ENCODE measurements around the gene MED13.
"Not testable (repeated sequence)": the region's sequence is repeated elsewhere in the genome, so short reads cannot be mapped to it uniquely, and the experiment has no call there.

Gene MED13

GRCh38 chr17:62014526-62014925 lies 50.6 kb downstream of the MED13 start:
- Histone ChIP-seq H3K36me3 (ENCODE audit: insufficient read depth, low read depth, low read length) (peaks cover 66% of the 10 kb centered on the region), H3K4me3 (ENCODE audit: low read length) (no peak overlapping the region)

DNA sequence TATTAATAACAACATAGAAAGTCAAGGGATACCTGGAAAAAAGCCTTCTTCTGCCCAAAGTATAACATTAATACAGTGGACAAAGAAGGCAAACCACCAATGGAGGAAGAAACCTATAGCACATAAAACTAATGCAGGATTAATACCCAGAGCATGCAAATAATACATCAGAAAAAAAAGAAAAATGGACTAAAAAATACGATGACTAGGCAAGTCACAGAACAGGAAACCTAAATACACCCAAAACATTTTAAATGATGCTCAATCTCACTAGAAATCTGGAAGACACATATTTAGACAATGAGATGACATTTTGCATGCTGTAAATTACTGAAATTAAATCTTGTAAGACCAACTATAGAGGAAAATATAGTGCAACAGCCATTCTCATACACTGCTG lies 55.9 kb downstream of the MED13 start:
- H3K36me3 ChIP-seq (ENCODE audit: insufficient read depth, low read depth, low read length), result peaks cover 67% of the 10 kb centered on the region
- H3K27ac ChIP-seq (ENCODE audit: low read length), result no peak overlapping the region
- H3K9me3 ChIP-seq (ENCODE audit: insufficient read depth, low read depth, low read length), result no peaks in the 10 kb centered on the region
- no peaks in the 10 kb centered on the region for H3K27me3 ChIP-seq (ENCODE audit: insufficient read depth, low read length)
- H3K4me3 ChIP-seq (ENCODE audit: low read length), result no peak overlapping the region
- no peak overlapping the region for H3K9ac ChIP-seq (ENCODE audit: low read depth, low read length)
- H3K4me1 ChIP-seq (ENCODE audit: insufficient read depth, low read length), result no peaks in the 10 kb centered on the region

More at GRCh38 chr17:62014526-62014925, 50.6 kb downstream of the MED13 start:
- Histone ChIP-seq H3K4me1 (ENCODE audit: insufficient read depth, low read length) (no peaks in the 10 kb centered on the region), H3K9ac (ENCODE audit: low read depth, low read length) (no peak overlapping the region), H3K9me3 (ENCODE audit: insufficient read depth, low read depth, low read length) (no peaks in the 10 kb centered on the region), H3K27ac (ENCODE audit: low read length) (no peak overlapping the region), H3K27me3 (ENCODE audit: insufficient read depth, low read length) (no peaks in the 10 kb centered on the region)

DNA sequence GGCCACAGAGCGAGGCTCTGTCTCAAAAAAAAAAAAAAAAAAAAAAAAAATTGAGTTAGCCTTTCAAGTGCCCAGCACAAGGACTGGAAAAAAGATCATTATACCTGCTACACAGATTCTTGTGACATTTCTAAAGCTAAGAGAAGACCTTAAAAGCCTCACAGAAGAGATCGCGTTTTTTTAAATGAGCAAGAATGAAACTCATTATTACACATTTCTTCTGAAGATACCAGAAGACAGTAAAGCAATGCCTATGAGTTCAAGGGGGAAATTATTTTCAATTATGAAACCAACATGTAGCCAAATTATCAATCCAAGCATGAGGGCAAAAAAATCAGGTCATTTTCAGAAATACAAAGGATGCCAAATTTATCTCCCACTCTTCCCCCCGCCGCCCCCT lies 56.8 kb downstream of the MED13 start:
- Histone ChIP-seq H3K9me3 (ENCODE audit: insufficient read depth, low read depth, low read length) (no peaks in the 10 kb centered on the region), H3K36me3 (ENCODE audit: insufficient read depth, low read depth, low read length) (peaks cover 68% of the 10 kb centered on the region), H3K4me1 (ENCODE audit: insufficient read depth, low read length) (no peaks in the 10 kb centered on the region)

GRCh38 chr17:62004388-62004787 lies 60.7 kb downstream of the MED13 start:
- H3K4me1 ChIP-seq (ENCODE audit: insufficient read depth, low read length), result no peaks in the 10 kb centered on the region
- no peak overlapping the region for H3K4me3 ChIP-seq (ENCODE audit: low read length)
- H3K9ac ChIP-seq (ENCODE audit: low read depth, low read length), result no peak overlapping the region
- no peaks in the 10 kb centered on the region for H3K9me3 ChIP-seq (ENCODE audit: insufficient read depth, low read depth, low read length)
- no peaks in the 10 kb centered on the region for H3K27me3 ChIP-seq (ENCODE audit: insufficient read depth, low read length)
- H3K27ac ChIP-seq (ENCODE audit: low read length), result no peak overlapping the region
- H3K36me3 ChIP-seq (ENCODE audit: insufficient read depth, low read depth, low read length), result peaks cover 58% of the 10 kb centered on the region

More for the DNA sequence above, 56.8 kb downstream of the MED13 start:
- Histone ChIP-seq H3K27ac (ENCODE audit: low read length) (no peak overlapping the region), H3K27me3 (ENCODE audit: insufficient read depth, low read length) (no peaks in the 10 kb centered on the region), H3K9ac (ENCODE audit: low read depth, low read length) (no peak overlapping the region), H3K4me3 (ENCODE audit: low read length) (no peak overlapping the region)

- not testable (repeated sequence) for H3K9me3 ChIP-seq (ENCODE audit: insufficient read depth, low read depth, low read length); H3K9ac ChIP-seq (ENCODE audit: low read depth, low read length); H3K27ac ChIP-seq (ENCODE audit: low read length); H3K27me3 ChIP-seq (ENCODE audit: insufficient read depth, low read length); H3K4me3 ChIP-seq (ENCODE audit: low read length); H3K4me1 ChIP-seq (ENCODE audit: insufficient read depth, low read length)
- H3K36me3 ChIP-seq (ENCODE audit: insufficient read depth, low read depth, low read length), result peaks cover 52% of the 10 kb centered on the region
Observed at GRCh38 chr17:62003141-62003540, 61.9 kb downstream of the MED13 start.

DNA sequence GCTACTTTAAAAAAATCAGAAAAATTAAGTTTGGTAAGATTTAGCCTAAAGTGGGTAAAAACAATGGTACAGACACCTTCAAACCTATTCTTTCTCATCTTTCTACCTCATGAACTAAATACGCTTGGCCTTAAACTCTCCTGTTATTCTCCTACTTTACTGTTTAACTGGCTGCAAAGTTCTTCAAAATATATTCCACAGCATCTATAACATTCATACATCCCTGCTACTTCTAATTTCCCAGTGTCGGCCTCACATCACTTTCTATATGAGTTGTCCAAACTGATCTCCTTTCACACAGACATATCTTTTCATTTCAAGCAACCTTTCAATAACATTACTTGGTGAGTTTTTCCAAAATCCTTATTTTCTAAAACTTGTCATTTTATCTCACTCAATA lies 64.0 kb downstream of the MED13 start:
- Histone ChIP-seq H3K4me3 (ENCODE audit: low read length) (no peak overlapping the region), H3K27ac (ENCODE audit: low read length) (no peak overlapping the region), H3K9ac (ENCODE audit: low read depth, low read length) (no peak overlapping the region), H3K9me3 (ENCODE audit: insufficient read depth, low read depth, low read length) (no peaks in the 10 kb centered on the region), H3K4me1 (ENCODE audit: insufficient read depth, low read length) (no peaks in the 10 kb centered on the region; the same call in 1 of the 2 replicates), H3K27me3 (ENCODE audit: insufficient read depth, low read length) (no peaks in the 10 kb centered on the region), H3K36me3 (ENCODE audit: insufficient read depth, low read depth, low read length) (peaks cover 48% of the 10 kb centered on the region)

DNA sequence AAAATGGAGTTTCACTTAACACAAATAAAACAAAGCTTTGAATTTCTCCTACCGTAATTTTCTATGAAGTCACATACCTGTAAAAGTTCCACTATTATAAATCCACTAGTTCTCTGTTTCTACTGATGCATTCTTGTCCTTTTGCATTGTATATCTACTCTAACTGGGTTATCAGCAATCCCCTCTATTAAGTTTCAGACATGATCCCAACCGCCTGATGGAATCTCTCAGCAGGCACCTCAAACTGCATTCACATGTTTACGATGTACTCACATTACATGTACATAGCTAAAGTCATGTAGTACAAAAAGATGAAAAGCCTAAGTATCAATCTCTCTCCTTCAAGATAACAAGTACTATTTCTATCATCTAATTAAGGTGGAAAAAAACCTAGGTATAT lies 64.9 kb downstream of the MED13 start:
- no peak overlapping the region for H3K4me3 ChIP-seq (ENCODE audit: low read length)
- H3K9ac ChIP-seq (ENCODE audit: low read depth, low read length), result no peak overlapping the region
- no peaks in the 10 kb centered on the region for H3K27me3 ChIP-seq (ENCODE audit: insufficient read depth, low read length)
- H3K4me1 ChIP-seq (ENCODE audit: insufficient read depth, low read length), result no peaks in the 10 kb centered on the region; the same call in 1 of the 2 replicates
- H3K27ac ChIP-seq (ENCODE audit: low read length), result no peak overlapping the region
- H3K36me3 ChIP-seq (ENCODE audit: insufficient read depth, low read depth, low read length), result peaks cover 44% of the 10 kb centered on the region
- no peaks in the 10 kb centered on the region for H3K9me3 ChIP-seq (ENCODE audit: insufficient read depth, low read depth, low read length)

DNA sequence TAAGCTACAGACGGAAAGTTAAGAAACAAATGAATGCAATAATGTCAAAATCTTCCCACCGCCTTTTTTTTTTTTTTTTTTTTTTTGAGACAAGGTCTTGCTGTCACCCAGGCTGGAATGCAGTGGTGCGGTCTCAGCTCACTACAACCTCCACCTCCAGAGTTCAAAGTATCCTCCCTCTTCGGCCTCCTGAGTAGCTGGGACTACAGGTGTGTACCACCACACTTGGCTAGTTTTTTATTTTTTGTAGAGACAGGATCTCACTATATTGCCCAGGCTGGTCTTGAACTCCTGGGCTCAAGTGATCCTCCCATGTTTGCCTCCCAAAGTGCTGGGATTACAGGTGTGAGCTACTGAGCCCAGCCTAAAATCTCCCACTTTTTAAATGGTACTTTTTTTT lies 66.5 kb downstream of the MED13 start:
- not testable (repeated sequence) for H3K27ac ChIP-seq (ENCODE audit: low read length); H3K9ac ChIP-seq (ENCODE audit: low read depth, low read length); H3K4me1 ChIP-seq (ENCODE audit: insufficient read depth, low read length); H3K9me3 ChIP-seq (ENCODE audit: insufficient read depth, low read depth, low read length); H3K27me3 ChIP-seq (ENCODE audit: insufficient read depth, low read length); H3K4me3 ChIP-seq (ENCODE audit: low read length)
- H3K36me3 ChIP-seq (ENCODE audit: insufficient read depth, low read depth, low read length), result peaks cover 45% of the 10 kb centered on the region

- peaks cover 43% of the 10 kb centered on the region for H3K36me3 ChIP-seq (ENCODE audit: insufficient read depth, low read depth, low read length)
Observed at GRCh38 chr17:61997664-61998063, 67.4 kb downstream of the MED13 start.

GRCh38 chr17:61996916-61997605 lies 68.0 kb downstream of the MED13 start:
- Histone ChIP-seq H3K27ac (ENCODE audit: low read length) (no peak overlapping the region), H3K9me3 (ENCODE audit: insufficient read depth, low read depth, low read length) (no peaks in the 10 kb centered on the region), H3K36me3 (ENCODE audit: insufficient read depth, low read depth, low read length) (peaks cover 46% of the 10 kb centered on the region), H3K4me1 (ENCODE audit: insufficient read depth, low read length) (no peaks in the 10 kb centered on the region; the same call in 1 of the 2 replicates), H3K9ac (ENCODE audit: low read depth, low read length) (no peak overlapping the region), H3K27me3 (ENCODE audit: insufficient read depth, low read length) (no peaks in the 10 kb centered on the region), H3K4me3 (ENCODE audit: low read length) (no peak overlapping the region)

More at GRCh38 chr17:61997664-61998063, 67.4 kb downstream of the MED13 start:
- H3K27me3 ChIP-seq (ENCODE audit: insufficient read depth, low read length), result no peaks in the 10 kb centered on the region
- H3K4me3 ChIP-seq (ENCODE audit: low read length), result no peak overlapping the region
- no peaks in the 10 kb centered on the region; the same call in 1 of the 2 replicates for H3K4me1 ChIP-seq (ENCODE audit: insufficient read depth, low read length)
- no peak overlapping the region for H3K27ac ChIP-seq (ENCODE audit: low read length)
- H3K9ac ChIP-seq (ENCODE audit: low read depth, low read length), result no peak overlapping the region
- no peaks in the 10 kb centered on the region for H3K9me3 ChIP-seq (ENCODE audit: insufficient read depth, low read depth, low read length)

DNA sequence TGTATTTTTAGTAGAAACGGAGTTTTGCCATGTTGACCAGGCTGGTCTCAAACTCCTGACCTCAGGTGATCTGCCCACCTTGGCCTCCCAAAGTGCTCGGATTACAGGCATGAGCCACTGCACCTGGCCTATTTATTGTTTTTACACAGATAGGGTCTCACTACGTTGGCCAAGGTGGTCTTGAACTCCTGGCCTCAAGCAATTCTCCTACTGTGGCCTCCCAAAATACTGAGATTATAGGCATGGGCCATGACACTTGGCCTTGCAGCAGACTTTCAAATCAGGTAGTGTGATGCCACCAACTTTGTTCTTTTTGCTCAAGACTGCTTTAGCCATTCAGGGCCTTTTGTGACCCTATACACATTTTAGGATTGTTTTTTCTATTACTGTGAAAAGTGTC lies 75.6 kb downstream of the MED13 start:
- no peak overlapping the region for H3K27ac ChIP-seq (ENCODE audit: low read length)
- H3K27me3 ChIP-seq (ENCODE audit: insufficient read depth, low read length), result no peaks in the 10 kb centered on the region
- H3K36me3 ChIP-seq (ENCODE audit: insufficient read depth, low read depth, low read length), result peaks cover 83% of the 10 kb centered on the region

GRCh38 chr17:61986898-61987297 lies 78.2 kb downstream of the MED13 start:
- no peaks in the 10 kb centered on the region for H3K9me3 ChIP-seq (ENCODE audit: insufficient read depth, low read depth, low read length)
- no peak overlapping the region for H3K27ac ChIP-seq (ENCODE audit: low read length)
- no peaks in the 10 kb centered on the region for H3K27me3 ChIP-seq (ENCODE audit: insufficient read depth, low read length)
- H3K4me3 ChIP-seq (ENCODE audit: low read length), result no peak overlapping the region
- no peaks in the 10 kb centered on the region for H3K4me1 ChIP-seq (ENCODE audit: insufficient read depth, low read length)
- peaks cover 88% of the 10 kb centered on the region for H3K36me3 ChIP-seq (ENCODE audit: insufficient read depth, low read depth, low read length)
- no peak overlapping the region for H3K9ac ChIP-seq (ENCODE audit: low read depth, low read length)

More for the DNA sequence above, 75.6 kb downstream of the MED13 start:
- H3K9ac ChIP-seq (ENCODE audit: low read depth, low read length), result no peak overlapping the region
- no peaks in the 10 kb centered on the region for H3K4me1 ChIP-seq (ENCODE audit: insufficient read depth, low read length)
- H3K4me3 ChIP-seq (ENCODE audit: low read length), result no peak overlapping the region
- H3K9me3 ChIP-seq (ENCODE audit: insufficient read depth, low read depth, low read length), result no peaks in the 10 kb centered on the region

Measured in iPS-20b (cell line).